NCI-H2107 (cell line): Measurements from ENCODE around the gene BAD.

Experiments
- DNase-seq: peaks from one replicate; lab custom pipeline; 2025; lab: John Stamatoyannopoulos, UW

BAD gene

GRCh38 chr11:64296236-64296635 is 11.8 kb upstream of the BAD start:
- DNase-seq, result no peak

GRCh38 chr11:64295760-64296159 is 11.3 kb upstream of the BAD start:
- no peak for DNase-seq

GRCh38 chr11:64294774-64295173 is 10.3 kb upstream of the BAD start:
- DNase-seq, result no peak

GRCh38 chr11:64292460-64293254 is 8.2 kb upstream of the BAD start:
- no peak for DNase-seq

- DNase-seq, result no peak
These were observed 7.4 kb upstream of the BAD start for GRCh38 chr11:64291752-64292459.

GRCh38 chr11:64291262-64291751 is 6.8 kb upstream of the BAD start, which contains the start of gene KCNK4:
KCNK4 (plus strand) TSS chr11:64291302; CDS start chr11:64293019, 1,717 bp downstream.
- no peak for DNase-seq

GRCh38 chr11:64290352-64291261 is 6.1 kb upstream of the BAD start:
- DNase-seq, result no peak

- no peak for DNase-seq
These were observed 4.6 kb upstream of the BAD start for GRCh38 chr11:64289002-64289564.

- DNase-seq, result no peak
These were observed 3.9 kb upstream of the BAD start for GRCh38 chr11:64288353-64288750.

GRCh38 chr11:64287676-64288352 is 3.3 kb upstream of the BAD start:
- no peak for DNase-seq

GRCh38 chr11:64286801-64287159 is 2.3 kb upstream of the BAD start:
- no peak for DNase-seq

- DNase-seq, result no peak
These were observed 1.7 kb upstream of the BAD start for GRCh38 chr11:64285885-64286800.

- DNase-seq, result peak; percentile 83
These were observed 758 bp upstream of the BAD start, which contains the start of gene GPR137 for GRCh38 chr11:64284962-64285884. GPR137 (plus strand) TSS chr11:64285848; CDS start chr11:64286525, 677 bp downstream.

- DNase-seq, result no peak
These were observed 1.4 kb downstream of the BAD start for GRCh38 chr11:64283092-64283491.

GRCh38 chr11:64281957-64282770 is 2.3 kb downstream of the BAD start:
- no peak for DNase-seq

GRCh38 chr11:64278576-64279190 is 5.8 kb downstream of the BAD start:
- no peak for DNase-seq

GRCh38 chr11:64276653-64277431 is 7.6 kb downstream of the BAD start:
- DNase-seq, result no peak
